ENCODE results near the gene COL6A2.
"Not testable (repeated sequence)": the region's sequence is repeated elsewhere in the genome, so short reads cannot be mapped to it uniquely, and the experiment has no call there.

Gene COL6A2

DNA sequence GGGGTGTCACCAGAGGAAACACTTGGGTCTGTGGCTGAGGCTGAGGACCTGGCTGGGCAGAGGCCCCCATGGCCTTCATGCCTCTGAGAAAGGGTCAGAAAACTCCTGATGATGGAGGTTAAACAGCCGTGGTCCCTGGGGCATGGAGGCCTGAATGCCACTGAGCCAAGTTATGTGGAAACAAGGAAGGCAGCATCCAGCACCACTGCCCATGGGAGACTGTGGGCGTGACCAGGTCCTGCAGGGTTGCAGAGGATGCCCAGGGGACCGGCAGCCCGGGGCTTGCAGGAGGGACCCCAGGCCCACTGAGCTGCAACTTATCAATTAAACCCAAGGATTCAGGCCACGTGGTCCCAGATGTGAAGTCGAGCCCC is 18.9 kb upstream of the COL6A2 start:
- no peak for DNase-seq (ENCODE audit: low read depth in 2 of 2)

DNA sequence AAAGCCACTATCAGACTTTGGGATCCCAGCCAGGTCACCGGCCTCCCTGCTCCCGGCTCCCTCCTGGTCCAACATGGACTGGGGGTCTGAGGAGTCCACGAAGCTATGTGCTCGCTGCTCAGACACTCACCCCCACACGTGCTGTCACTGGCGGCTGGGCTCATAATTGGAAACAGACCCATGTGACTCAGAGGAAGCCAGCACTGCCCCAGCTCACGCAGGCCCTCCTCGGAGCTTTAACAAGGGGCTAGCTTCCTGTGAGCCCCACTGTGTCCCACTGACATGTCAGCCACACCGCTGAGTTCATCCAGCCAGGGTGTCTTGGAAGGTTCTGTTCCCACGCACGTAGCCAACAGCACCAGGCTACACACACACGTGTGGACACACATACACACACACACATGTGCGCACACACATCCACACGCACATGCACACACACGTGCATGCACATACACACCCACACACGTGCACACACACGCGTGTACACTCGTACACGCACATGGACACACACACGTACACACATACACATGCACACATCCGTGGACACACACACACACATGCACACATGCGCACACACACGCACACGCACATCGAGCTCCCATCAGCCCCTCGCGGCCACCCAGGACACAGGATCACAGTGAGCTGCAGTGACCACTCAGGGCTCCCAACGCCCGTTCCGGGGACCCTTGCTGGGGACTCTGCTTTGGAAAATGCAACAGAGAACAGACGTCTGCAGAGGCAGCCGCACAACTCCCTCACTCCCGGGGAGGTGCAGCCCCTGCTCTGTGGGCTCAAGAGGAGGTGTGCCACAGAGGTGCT is 18.4 kb upstream of the COL6A2 start:
- DNase-seq (ENCODE audit: low read depth in 2 of 2), result peak; percentile 89 to 90

DNA sequence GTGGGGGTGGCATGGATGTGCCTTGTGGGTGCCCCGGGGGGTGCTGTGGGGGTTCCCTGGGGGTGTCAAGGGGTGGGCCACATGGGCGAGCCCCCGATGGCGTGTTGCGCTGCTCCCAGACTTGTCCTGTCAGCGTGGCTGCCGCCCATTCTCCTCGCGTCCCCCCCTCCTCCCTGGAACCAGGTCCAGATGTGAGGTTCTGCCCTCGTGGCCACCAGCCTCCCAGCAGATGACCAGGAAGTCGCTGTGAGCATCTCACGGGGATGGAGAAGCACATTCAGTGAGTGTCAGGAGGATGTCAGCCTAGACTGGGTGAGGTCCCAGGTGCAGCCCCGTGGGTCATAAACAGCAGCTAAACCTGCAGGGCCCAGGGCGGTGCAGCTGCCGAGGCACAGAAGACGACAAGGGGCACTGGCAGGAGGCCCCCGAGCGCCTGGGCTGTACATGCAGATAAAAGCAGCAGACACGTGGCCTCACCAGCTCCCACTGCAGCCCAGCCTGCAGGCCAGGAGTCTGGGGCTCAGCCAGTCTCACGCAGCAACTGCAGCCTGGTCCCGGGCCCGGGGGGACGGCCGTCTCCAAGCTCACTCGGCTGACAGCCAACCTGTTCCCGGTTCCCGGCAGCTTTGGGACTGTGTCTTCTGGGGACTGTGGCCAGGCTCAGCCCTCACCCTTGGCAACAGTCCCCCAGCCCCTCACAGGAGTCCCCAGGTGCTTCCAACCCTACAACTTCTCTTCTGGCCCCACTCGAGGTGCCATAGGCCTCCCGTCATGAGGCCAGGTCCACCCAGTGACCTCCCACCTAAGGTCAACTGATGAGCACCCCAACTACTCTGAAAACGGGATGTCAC is 17.5 kb upstream of the COL6A2 start:
- no peak for DNase-seq (ENCODE audit: low read depth in 2 of 2)

DNA sequence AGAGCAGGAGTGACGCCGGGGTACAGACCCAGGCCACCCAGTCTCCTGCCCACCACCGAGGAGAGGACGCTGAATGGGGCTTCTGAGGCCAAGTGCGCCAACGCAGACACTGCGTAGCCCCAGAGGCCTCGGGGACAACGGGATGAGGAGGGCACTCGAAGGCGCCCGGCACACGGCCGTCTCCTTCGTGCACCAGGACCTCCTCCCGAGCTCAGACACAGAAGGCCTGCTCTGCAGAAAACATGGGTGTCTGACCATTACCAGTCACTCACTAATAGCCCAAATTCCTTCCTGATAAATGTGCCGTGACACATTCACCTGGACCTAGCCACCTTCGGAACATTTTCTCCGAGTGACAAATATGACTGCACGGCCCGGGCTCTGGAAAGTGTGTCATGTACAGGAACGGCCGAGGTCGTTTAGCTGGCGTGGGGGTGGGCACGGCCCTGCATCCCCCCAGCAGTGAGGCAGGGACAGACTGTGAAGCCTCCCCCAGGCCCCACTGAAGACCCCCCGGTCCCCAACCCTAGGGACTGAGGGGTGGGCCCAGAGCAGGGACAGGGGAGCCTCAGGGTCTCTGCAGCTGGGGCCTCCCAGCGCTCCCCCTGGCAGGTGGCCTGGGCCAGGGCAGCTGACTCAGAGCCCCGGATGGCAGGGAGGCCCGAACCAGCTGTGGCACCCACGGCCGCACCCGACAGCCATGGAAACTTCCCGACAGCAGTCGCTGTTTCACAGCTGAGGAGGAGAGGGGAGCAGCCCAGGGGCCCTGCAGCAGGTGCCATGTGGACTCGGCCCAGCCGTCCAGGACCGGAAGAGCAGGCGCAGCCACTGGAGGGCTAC is 16.7 kb upstream of the COL6A2 start:
- no peak for DNase-seq (ENCODE audit: low read depth in 2 of 2)

DNA sequence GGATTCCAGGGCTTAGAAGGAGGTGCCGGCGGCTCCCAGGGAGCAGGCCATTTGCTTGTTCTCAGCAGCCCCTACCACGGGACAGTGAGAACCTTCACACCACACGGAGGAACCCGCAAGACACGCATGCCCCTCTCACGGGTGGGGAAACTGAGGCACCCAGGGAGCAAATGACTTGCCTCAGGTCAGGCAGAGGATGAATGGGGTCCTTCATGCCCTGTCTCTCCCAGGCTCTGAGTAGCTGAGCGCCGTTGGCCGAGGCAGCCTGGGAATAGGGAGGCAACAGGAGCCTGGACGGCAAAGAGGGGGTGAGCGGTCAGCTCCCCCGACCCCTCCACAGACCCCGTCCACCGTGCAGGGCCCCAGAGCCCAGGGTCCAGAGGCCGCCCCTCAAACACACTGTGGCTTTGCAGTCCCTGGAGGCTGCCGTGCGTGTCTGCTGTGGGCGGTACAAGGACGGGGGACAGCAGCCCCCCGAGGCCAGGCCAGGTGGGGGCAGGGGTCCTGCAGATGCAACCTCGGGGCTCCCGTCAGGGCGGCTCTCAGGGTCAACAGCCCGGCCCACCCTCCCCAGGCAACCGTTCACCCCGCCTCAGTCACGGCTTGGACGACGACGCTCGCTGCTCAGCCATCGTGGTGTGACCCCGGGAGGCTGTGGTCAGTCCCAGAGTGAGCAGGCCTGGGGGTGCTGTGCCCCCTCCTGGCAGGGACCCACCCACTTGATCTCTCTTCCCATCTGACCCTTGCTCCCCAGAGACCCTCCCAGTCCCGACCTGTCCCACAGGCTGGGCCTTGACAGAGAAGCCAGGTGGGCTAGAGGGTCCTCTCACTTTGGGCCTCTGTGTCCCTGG is 15.8 kb upstream of the COL6A2 start:
- DNase-seq (ENCODE audit: low read depth in 2 of 2), result no peak

DNA sequence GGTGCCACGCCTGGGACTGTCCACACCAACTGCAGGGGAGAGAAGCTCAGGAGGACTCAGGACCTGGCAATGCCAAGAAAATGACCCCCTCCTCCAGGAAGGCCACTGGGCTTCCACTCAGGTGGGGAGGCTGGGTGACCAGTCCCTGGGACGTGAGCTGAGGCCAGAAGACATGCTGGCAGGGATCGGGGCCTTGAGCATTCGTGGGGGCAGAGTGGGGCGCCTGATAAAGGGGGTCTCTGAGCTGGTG is 15.3 kb upstream of the COL6A2 start:
- no peak for DNase-seq (ENCODE audit: low read depth in 2 of 2)

DNA sequence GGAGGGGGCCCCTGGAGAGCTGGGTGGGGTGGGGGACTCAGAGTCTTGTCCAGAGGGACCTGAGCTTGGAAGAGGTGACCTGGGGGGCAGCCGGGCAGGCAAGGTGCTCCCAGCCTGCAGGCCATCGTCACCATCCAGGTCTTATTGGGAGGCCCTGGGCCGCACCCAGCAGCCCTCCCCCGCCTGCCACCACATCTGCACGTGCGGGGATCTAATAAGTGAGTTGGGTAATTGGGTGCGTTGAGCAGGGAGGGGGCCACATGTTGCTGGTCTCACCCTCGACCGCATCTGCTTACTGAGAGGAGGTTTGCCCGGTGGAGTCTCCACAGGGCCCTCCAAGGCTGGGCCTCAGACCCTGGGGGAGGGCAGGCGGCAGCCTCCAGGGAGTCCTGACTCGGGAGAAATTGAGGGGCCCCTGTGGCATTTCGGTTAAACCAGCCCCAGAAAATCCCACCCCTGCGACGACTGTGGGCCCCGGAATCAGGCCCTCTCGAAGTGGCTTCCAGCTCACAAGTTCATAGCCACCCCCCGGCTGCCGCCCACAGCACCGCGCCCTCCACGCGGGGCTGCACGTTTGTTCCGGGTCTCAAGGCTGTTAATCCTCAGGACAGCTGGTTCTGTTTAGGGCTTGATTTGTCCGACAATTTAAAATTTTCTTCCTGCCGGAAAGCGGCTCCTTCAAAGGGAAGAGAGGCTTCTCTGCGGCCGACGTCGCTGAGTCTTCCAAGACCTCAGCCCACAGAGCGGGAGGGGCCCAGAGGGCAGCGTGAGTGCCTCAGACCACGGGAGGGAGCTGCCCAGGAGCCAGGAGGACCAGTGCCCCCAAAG is 14.7 kb upstream of the COL6A2 start:
- peak; percentile 77 for DNase-seq (ENCODE audit: low read depth in 2 of 2)

DNA sequence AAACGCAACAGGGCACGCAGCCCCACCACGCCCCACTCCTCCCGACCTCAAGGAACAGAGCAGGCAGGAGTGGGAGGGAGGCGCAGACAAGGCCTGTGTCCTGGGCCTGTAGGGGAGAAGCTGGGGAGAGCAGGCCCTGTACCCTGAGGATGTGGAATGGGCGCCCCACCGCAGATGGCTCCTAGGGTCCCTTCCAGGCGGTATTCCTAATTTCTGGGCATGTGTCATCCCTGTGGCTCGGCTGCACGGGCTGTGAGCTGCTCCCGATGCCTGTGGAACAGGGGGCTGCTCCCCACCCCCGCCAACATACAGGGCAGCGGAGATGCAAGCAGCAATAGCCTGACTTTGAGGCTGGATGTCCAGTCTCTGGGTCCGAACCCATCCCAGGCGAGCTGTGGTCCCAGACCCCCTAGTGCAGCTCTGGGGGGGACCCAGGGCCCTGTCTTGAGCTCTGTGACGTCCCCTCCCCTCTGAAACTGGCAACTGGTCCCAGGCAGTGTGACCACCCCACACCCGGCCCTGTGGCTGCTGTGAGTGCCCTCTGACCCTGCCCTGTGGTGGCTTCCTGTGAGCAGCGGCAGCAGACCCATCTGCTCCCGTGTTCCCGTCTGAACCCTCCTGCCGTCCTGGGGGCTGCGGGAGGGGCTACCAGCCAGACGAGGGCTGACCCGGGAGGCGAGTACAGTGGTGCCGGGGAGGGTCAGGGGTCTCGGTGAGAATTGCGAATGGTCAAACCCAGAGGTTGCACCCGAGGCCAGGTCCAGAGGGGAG is 13.9 kb upstream of the COL6A2 start:
- no peak for DNase-seq (ENCODE audit: low read depth in 2 of 2)

DNA sequence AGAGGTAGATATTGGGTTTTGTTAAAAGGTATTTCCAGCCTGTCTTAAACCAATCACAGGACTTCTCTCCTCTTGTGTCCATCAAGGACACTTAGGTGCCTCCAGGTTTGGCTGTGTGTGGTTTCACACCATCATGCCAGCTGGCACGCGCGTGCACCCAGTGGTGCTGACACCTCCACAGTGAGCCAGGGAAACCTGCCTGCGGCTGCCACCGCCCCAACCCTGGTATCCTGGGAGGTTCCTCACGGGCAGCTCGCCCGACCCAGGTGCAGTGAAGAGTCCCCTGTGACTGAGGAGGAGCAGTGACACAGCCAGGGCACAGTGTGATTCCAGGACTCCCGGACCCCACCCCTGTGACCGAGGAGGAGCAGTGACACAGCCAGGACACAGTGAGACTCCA is 13.2 kb upstream of the COL6A2 start:
- DNase-seq (ENCODE audit: low read depth in 2 of 2), result no peak

DNA sequence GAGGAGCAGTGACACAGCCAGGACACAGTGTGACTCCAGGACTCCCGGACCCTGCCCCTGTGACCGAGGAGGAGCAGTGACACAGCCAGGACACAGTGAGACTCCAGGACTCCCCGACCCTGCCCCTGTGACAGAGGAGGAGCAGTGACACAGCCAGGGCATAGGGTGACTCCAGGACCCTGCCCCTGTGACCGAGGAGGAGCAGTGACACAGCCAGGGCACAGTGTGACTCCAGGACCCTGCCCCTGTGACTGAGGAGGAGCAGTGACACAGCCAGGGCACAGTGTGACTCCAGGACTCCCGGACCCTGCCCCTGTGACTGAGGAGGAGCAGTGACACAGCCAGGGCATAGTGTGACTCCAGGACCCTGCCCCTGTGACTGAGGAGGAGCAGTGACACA is 12.7 kb upstream of the COL6A2 start:
- not testable (repeated sequence) for DNase-seq (ENCODE audit: low read depth in 2 of 2)

DNA sequence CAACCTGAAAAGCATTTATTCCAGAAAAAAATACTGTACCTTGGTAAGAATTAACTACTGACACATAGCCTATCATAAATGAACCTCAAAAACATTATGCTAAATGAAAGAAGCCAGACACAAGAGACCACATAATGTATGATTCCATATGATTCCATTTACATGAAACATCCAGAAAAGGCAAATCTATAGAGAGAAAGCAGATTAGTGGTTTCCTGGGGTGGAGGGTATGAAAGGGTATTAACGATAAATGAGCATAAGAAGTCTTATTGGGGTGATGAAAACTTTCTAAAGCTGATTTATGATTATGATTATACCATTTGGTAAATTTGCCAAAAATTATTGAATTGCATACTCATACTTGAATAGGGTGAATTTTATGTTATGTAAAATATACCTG is 10.3 kb upstream of the COL6A2 start:
- DNase-seq (ENCODE audit: low read depth in 2 of 2), result no peak

DNA sequence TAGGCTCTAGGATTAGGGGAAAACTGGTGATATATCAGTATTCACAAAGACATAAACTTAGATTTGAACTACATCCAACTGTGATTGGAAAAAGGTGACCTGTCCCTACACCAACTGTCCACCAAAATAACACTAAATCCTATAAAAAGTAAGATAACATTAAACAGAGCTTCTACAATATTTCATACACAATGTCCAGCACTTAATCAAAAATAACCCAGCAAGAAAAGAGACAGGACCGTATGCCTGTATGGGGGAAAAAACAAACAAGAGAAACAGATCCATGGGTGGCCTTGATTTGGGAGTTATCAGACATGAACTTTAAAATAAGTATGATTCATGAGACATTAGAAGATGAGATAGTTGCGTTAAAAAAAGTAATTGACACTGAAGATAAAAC is 9.7 kb upstream of the COL6A2 start:
- no peak for DNase-seq (ENCODE audit: low read depth in 2 of 2)

DNA sequence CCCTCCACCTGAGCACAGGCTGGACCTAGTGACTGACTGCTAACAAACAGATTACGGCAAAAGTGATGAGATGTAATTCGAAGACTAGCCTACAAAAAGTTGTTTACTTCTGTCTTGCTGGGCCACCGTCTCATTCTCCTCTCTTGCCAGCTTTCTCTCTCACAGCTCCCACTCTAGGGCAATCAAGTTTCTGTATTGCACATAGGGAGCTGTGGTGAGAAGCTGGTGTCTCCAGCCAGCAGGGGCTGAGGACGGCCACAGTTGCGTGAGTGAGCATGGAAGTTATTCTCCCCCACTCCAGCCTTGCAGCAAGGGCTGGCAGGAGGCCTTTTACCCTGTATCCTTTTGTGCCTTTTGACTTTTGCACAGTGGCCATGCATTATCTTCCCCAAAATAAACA is 8.6 kb upstream of the COL6A2 start:
- DNase-seq (ENCODE audit: low read depth in 2 of 2), result no peak

DNA sequence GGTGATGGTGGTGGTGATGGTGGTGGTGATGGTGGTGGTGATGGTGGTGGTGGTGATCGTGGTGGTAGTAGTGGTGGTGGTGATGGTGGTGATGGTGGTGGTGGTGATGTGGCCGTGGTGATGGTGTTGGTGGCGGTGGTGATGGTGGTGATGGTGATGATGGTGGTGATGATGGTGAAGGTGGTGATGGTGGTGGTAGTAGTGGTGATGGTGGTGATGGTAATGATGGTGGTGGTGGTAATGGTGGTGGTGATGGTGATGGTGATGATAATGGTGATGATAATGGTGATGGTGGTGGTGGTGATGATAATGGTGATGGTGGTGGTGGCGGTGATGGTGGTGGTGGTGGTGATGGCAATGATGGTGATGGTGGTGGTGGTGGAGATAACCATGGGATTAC is 6.8 kb upstream of the COL6A2 start:
- no peak for DNase-seq (ENCODE audit: low read depth in 2 of 2)

DNA sequence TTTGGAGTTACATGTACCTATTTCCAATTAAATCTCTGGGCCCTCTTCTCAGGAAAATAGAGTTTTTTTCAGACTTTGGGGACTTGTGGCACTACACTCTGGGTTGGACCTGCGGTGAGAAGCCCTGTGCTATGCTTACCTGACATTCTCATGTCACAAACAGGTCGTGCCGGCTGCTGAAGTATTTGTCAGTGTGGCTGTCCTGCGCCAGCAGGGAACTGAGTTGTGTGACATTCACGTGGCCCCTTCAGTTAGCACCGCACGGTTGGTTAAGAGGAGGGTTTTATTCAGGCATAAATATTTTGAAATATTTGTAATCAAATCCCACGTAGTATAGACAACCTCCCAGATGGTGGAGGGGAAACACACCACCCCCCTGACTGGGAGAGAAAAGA is 6.3 kb upstream of the COL6A2 start:
- no peak for DNase-seq (ENCODE audit: low read depth in 2 of 2)

DNA sequence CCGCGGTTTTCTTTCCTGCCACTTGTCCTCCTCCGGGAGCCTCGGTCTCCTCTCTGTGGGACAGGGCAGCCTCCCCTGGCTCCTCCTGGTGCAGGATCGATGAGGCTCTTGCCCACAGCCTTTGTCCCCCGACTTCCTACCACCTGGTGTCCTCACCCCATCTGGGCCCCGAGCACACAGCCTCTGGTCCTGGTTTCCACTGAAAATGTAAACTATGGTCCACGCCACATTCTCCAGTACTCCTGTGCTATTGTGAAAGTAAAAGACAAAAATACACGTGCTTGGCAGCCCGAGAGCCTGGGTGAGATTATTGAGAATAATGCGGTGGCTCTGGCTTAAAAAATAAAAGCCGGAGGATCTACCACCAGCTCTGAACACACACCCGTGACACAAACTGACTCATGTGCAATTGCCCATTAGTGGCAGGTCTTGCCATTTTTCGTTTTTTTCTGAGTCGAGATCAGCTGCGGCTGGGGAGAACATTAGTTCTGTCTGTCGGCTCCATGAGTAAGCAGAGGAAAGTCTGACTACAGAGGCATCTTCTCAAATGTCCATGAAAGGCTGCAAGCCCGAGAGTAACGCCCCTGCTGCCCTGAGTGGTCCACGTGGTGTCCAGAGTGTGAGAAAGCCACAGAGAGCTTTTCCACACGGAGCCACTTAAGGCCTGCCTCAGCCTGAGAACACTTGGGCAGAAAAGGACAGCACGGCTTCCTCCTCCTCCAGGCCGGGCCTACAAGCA is 5.7 kb upstream of the COL6A2 start:
- DNase-seq (ENCODE audit: low read depth in 2 of 2), result peak; percentile 88 to 91

DNA sequence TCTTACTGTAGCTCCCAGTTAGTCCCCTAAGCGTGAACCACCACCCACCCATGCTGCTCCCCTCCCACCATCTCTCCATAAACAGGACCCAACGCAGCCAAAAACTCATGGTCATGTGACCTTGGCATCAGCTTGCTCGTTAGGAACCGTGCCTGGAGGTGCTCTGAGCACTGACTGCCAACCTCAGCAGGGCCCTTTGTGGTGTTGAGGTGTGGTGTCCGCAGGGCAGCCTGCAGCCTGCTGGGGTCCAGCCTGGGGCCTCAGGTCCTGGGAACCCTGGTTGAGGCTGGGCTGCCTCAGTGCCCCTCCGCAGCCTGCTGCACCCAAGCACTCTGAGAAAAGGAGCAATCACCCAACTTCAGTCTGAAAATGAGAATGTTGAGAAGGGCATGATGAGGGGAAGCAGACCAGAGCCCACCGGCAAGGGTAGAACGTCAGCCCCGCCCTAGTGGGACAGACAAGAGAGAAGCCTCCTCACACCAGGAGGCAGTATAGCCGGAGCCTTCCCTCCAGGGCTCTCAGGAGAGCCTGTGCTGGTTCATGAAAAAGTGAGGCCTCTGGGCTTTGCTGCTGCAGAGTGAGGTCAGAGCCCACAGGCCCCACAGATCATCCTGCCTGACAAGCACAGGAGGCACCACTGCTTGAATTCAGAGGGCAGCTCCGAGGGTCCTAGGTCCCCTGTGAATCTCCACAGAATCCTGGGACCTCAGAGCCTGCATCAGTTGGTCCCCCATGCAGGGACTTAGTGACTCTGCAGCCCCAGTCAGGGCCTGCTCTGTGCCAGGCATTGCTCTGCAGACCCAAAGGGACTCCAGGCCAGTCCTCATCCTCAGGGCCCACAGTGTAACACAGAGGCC is 4.9 kb upstream of the COL6A2 start:
- DNase-seq (ENCODE audit: low read depth in 2 of 2), result no peak

DNA sequence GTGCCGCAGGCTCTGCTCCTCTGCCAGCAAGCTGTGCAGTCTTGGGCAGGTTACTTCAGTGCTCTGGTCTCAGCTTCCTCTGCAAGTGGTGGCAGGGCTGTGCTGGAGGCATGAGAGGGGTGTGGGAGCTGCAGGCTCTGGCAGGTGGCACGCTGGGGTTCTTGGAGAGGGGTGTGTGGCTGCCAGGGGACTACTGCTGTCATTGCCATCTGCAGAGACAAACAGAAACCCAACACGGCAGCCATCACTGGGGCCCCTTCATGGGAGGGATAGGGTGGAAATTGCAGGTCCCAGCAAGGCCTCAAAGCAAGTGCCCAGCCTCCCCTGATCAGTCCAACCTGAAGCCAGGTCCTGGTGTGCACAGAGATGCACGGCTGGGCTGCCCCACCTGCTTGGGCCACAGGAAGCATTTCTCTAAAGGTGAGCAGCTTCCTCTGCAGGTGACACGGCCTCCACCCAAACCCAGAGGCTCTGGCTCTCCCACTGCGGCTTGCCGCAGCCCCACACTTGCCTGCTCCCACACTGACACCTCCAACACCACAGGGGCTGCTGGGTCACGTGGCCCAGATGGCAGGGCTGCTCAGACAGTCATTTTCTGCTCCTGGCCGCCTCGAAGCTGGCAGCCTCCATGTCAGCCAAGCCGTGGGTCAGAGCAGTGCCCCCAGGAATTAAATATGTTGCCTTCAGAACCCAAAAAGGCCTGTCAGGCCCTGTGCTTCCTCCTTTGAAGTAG is 4.1 kb upstream of the COL6A2 start:
- no peak for DNase-seq (ENCODE audit: low read depth in 2 of 2)

All from fibroblast of skin of left quadriceps (primary cell).